Thoracic aorta (tissue), 2 donors: ENCODE data around the gene BRF1. TPM values are rescaled to one million over a fixed set of nuclear protein-coding genes. Genes with fewer than 3 reads are reported as not detected.

Source experiments
- ATAC-seq: fragments of 150-250 bp; one replicate; pipeline ENCODE4 v1.8.0; 2017; ENCODE audit warnings: low read depth; ENCODE audit not compliant: insufficient number of reproducible peaks, low FRiP score
- DNase-seq: peaks from one replicate; pipeline ENCODE4 v3.0.0-alpha.2; 2020; ENCODE audit warnings: low spot score
- H3K27ac ChIP-seq, 2 donors: fragments of 200-600 bp; sonication (generic); 1 replicate in 1 of 2; 2 replicates in 1 of 2; pipeline ENCODE4 v1.5.1; 2016; ENCODE audit warnings: mild to moderate bottlenecking in 2 of 2, moderate library complexity in 2 of 2
- H3K27me3 ChIP-seq: fragments of 200-600 bp; sonication (generic); replicated peaks from 2 replicates; pipeline ENCODE4 v1.6.0; 2016; ENCODE audit warnings: mild to moderate bottlenecking; ENCODE audit not compliant: insufficient read depth
- H3K36me3 ChIP-seq: fragments of 200-600 bp; sonication (generic); one replicate; pipeline ENCODE4 v1.5.1; 2016
- H3K4me1 ChIP-seq, 2 donors: fragments of 200-600 bp; sonication (generic); 1 replicate in 1 of 2; 2 replicates in 1 of 2; pipeline versions ENCODE4 v1.5.1 to v1.6.0; 2016; ENCODE audit warnings: low read depth in 2 of 2, mild to moderate bottlenecking in 1 of 2; ENCODE audit not compliant: control insufficient read depth in 1 of 2
- H3K4me3 ChIP-seq: fragments of 200-600 bp; sonication (generic); 2 replicates; pipeline ENCODE4 v1.5.1; 2016; ENCODE audit warnings: mild to moderate bottlenecking
- H3K9me3 ChIP-seq: fragments of 200-600 bp; sonication (generic); 2 replicates; pipeline ENCODE4 v1.5.1; 2016
- CTCF ChIP-seq: fragments of 200-600 bp; sonication (generic); IDR thresholded peaks from one replicate; pipeline ENCODE4 v1.5.1; 2019; ENCODE audit warnings: antibody characterized with exemption
- total RNA-seq, 2 donors: library from RNA; depleted of rRNA; stranded (reverse); fragments of >200 nt; gene quantifications; one replicate each; pipeline versions ENCODE4 v1.1.0 to v1.2.3, GENCODE V29; 2016

BRF1 gene
- total RNA-seq, 2 donors from 2014 or later = 49.4 to 80.5 TPM

DNA sequence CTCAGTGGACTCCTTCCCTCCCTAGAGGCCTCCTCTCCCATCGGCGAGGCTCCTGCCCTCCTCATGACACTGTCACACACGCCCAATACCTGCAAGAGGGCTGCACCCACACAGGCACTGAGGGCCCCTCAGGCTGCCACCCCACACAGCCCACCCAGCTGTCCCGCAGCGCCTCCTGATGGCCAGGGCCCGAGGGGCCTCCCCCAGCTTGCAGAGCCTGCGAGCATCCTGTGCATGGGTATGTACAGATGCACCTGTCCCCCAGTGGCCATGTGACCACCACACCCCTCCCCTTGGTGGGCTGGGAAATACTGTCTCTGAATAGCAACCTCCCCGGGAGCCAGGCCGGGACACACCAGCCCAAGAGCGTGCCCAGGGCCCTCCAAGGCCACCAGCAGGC lies 100.7 kb downstream of the BRF1 start:
- DNase-seq (no peak), ATAC-seq (no peak)
- TF ChIP-seq CTCF = no peak
- H3K36me3 ChIP-seq = no peaks in the 10 kb centered on the region
- H3K27ac ChIP-seq = no peak overlapping the region
- peaks cover 3% of the 10 kb centered on the region for H3K27me3 ChIP-seq
- H3K4me1 ChIP-seq = peaks cover 14 to 32% of the 10 kb centered on the region in 2 donors
- no peaks in the 10 kb centered on the region for H3K9me3 ChIP-seq
- no peak overlapping the region for H3K4me3 ChIP-seq

- H3K36me3 ChIP-seq = no peaks in the 10 kb centered on the region
- no peak for ATAC-seq
- TF ChIP-seq CTCF = no peak
- H3K27me3 ChIP-seq = peaks cover 3% of the 10 kb centered on the region
- H3K4me3 ChIP-seq = no peak overlapping the region
- peaks cover 9 to 23% of the 10 kb centered on the region in 2 donors for H3K4me1 ChIP-seq
- H3K9me3 ChIP-seq = no peaks in the 10 kb centered on the region
- no peak overlapping the region for H3K27ac ChIP-seq
- no peak for DNase-seq
Measured at GRCh38 chr14:105199093-105199492, 101.7 kb downstream of the BRF1 start.

- no peak for TF ChIP-seq CTCF
- no peak for ATAC-seq
- Histone ChIP-seq H3K4me3 (no peak overlapping the region), H3K9me3 (no peaks in the 10 kb centered on the region), H3K27ac (no peak overlapping the region), H3K4me1 (peaks cover 9 to 23% of the 10 kb centered on the region in 2 donors), H3K27me3 (peaks cover 3% of the 10 kb centered on the region), H3K36me3 (no peaks in the 10 kb centered on the region)
- DNase-seq = no peak
Measured at GRCh38 chr14:105198588-105198987, 102.2 kb downstream of the BRF1 start.

GRCh38 chr14:105197211-105197641 lies 103.6 kb downstream of the BRF1 start:
- H3K4me1 ChIP-seq = peaks cover 5 to 19% of the 10 kb centered on the region in 2 donors
- no peaks in the 10 kb centered on the region for H3K9me3 ChIP-seq
- no peak for TF ChIP-seq CTCF
- DNase-seq (no peak), ATAC-seq (no peak)
- H3K27me3 ChIP-seq = peaks cover 3% of the 10 kb centered on the region
- H3K4me3 ChIP-seq = no peak overlapping the region
- H3K27ac ChIP-seq = no peak overlapping the region
- no peaks in the 10 kb centered on the region for H3K36me3 ChIP-seq

DNA sequence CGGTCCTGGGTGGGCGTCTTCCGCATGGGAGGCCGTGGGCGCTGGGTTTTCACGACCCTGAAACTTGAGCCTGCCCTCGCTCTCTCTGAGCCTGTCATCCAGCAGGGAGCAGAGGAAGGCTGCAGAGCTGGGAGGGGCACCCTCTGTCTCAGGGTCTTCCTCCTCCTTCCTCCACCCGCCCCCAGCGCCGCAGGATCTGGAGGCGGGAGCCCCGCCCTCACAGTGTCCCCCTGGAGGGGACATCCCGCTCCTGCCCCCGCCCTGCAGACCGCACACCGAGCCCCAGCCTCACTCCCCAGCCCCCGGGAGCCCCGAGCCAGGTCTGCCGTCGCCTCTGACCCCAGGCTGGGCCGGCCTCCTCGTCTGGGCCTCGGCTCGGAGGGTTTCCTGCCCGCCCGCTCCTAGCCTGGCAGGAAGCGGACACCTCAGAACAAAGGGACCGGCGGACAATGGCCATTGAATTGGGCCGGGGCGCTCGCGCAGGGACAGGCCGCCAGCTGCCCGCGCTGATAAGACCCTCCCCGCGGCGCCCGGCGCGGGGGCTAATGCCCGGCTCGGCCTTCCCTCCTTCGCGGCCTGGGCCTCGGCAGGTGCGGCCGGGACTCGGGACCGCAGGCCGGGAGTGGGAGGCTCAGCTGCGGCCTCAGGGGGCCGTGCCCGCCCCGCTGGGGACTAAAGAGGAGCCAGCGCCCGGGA lies 104.4 kb downstream of the BRF1 start:
- no peak for ATAC-seq
- no peaks in the 10 kb centered on the region for H3K36me3 ChIP-seq

More for the DNA sequence above, 104.4 kb downstream of the BRF1 start:
- no peak for DNase-seq
- peak overlapping the region; percentile 47 for H3K4me3 ChIP-seq
- no peak for TF ChIP-seq CTCF
- no peak overlapping the region for H3K27ac ChIP-seq
- peaks cover 3% of the 10 kb centered on the region for H3K27me3 ChIP-seq
- no peaks in the 10 kb centered on the region for H3K9me3 ChIP-seq
- H3K4me1 ChIP-seq = peaks cover 5 to 10% of the 10 kb centered on the region in 2 donors
